Posterior cingulate gyrus (tissue), 11 donors: Measurements from ENCODE around the gene ARMH2.
"Not testable (repeated sequence)": the region's sequence is repeated elsewhere in the genome, so short reads cannot be mapped to it uniquely, and the experiment has no call there.

ENCODE experiments used
- DNase-seq, 10 donors: peaks; one replicate each; pipeline versions ENCODE4 v3.0.0 to v3.0.0-alpha.2; 2020 to 2021; ENCODE audit warnings: mixed read lengths in 3 of 10
- intact Hi-C: fragments of 100-400 bp; cut with DNase I; formaldehyde crosslinking; loops from one replicate; pipeline ENCODE4 v1.15.1; 2023

The ARMH2 gene

GRCh38 chr6:24766680-24767462, 31.8 kb downstream of the ARMH2 start:
- DNase-seq: no peak
- intact Hi-C loops: loop anchor here (5.0 to 10.0 kb wide), 2 partner anchors 185 to 482 kb away; no protein-coding TSS in a partner anchor

GRCh38 chr6:24765968-24766367, 32.7 kb downstream of the ARMH2 start:
- intact Hi-C loops: loop anchor here (5.0 to 10.0 kb wide), 2 partner anchors 184 to 481 kb away; no protein-coding TSS in a partner anchor
- peak in 1 of 10 donors; percentile 64 for DNase-seq

- intact Hi-C loops: loop anchor here (5.0 to 10.0 kb wide), 2 partner anchors 183 to 480 kb away; no protein-coding TSS in a partner anchor
- not testable (repeated sequence) for DNase-seq
Measured at GRCh38 chr6:24764833-24765828, 33.6 kb downstream of the ARMH2 start.

- intact Hi-C loops: loop anchor here (10.0 kb wide), 1 partner anchor 479 kb away; no protein-coding TSS in a partner anchor
- no peak for DNase-seq
Measured at GRCh38 chr6:24763578-24763977, 35.1 kb downstream of the ARMH2 start.

- no peak for DNase-seq
- intact Hi-C loops: loop anchor here (10.0 kb wide), 1 partner anchor 477 kb away; no protein-coding TSS in a partner anchor
Measured at GRCh38 chr6:24761851-24762250, 36.9 kb downstream of the ARMH2 start.

- intact Hi-C loops: loop anchor here (10.0 kb wide), 1 partner anchor 477 kb away; no protein-coding TSS in a partner anchor
Measured at GRCh38 chr6:24761193-24761835, 37.4 kb downstream of the ARMH2 start.

GRCh38 chr6:24760210-24760609, 38.5 kb downstream of the ARMH2 start:
- intact Hi-C loops: loop anchor here (10.0 kb wide), 1 partner anchor 475 kb away; no protein-coding TSS in a partner anchor
- no peak for DNase-seq

More at GRCh38 chr6:24761193-24761835, 37.4 kb downstream of the ARMH2 start:
- DNase-seq: no peak

GRCh38 chr6:24759718-24760117, 39.0 kb downstream of the ARMH2 start:
- no peak for DNase-seq
- intact Hi-C loops: loop anchor here (10.0 kb wide), 1 partner anchor 475 kb away; no protein-coding TSS in a partner anchor

GRCh38 chr6:24757611-24758010, 41.1 kb downstream of the ARMH2 start:
- intact Hi-C loops: no loop called here
- no peak for DNase-seq

- DNase-seq: no peak
- intact Hi-C loops: no loop called here
Measured at GRCh38 chr6:24755279-24755678, 43.4 kb downstream of the ARMH2 start.

GRCh38 chr6:24754378-24754777, 44.3 kb downstream of the ARMH2 start:
- intact Hi-C loops, DNase-seq: not testable (repeated sequence)

- intact Hi-C loops: no loop called here
- no peak for DNase-seq
Measured at GRCh38 chr6:24753545-24753944, 45.2 kb downstream of the ARMH2 start.

- intact Hi-C loops: no loop called here
- no peak for DNase-seq
Measured at GRCh38 chr6:24752917-24753492, 45.7 kb downstream of the ARMH2 start.

- no peak for DNase-seq
- intact Hi-C loops: no loop called here
Measured at GRCh38 chr6:24752503-24752902, 46.2 kb downstream of the ARMH2 start.

GRCh38 chr6:24750878-24751277, 47.8 kb downstream of the ARMH2 start:
- intact Hi-C loops: not testable (repeated sequence)

GRCh38 chr6:24749297-24749696, 49.4 kb downstream of the ARMH2 start:
- intact Hi-C loops: no loop called here
- no peak for DNase-seq

More at GRCh38 chr6:24750878-24751277, 47.8 kb downstream of the ARMH2 start:
- DNase-seq: not testable (repeated sequence)
